ENCODE measurements around the gene MYH10.
A peak's percentile ranks its signal among the peaks of the same experiment; 100 is the strongest.

MYH10 gene

DNA sequence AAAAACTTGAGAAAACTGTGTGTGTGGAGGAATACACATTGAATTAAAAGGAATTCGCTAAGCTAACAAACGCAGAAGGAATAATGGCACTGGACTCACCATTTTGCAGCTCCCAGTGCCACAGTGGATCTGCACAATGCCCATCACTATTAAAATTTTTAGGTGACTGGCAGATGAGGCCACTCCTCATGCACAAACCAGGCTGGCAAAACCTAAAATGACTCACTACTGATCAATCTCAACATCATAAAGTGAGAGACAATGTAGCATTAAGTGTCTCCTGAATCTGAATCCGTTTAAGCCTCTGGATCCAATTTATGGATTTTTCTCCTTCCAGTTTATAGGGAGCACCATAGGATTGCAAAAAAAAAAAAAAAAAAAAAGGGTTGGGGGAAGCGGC is 20.6 kb downstream of the MYH10 start:
- DNase-seq (no peak), ATAC-seq (no peak)

DNA sequence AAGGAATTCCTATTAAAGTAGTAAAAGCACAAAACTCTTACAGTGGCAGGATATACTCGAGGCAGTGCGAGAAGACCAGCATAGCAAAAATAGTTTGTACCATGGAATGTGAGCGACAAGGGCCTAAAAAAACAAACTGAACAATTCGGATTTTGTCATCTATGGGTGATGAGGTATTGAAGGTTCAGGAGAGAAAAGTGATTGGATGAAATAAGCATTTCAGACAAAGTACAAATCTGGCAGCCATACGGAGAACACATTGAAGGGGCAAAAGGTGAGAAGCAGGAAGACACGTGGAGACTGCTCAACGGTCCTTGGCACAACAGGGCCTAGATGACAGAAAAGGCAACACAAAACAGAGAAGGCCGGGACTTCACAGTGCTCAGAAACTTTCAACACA is 22.5 kb downstream of the MYH10 start:
- ATAC-seq (no peak), DNase-seq (no peak)

DNA sequence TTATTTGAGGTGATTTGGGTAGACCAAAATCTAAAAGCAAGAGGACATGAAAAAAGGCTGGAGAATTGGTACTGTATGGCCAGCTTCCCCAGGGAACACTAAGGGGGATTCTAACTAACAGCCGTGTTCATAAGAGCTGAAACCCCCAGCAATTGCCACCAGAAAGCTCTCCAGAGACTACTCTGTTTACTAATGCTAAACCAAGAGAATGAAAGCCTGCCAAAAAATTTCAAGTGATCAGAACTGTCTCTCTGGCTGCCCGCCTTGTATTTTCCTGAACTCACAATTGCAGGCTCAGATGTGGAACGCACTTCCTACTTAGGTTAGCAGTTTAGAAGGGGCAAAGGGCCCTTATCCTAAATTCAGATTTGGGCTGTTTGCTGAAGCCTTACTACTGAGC is 24.1 kb downstream of the MYH10 start:
- no peak for ATAC-seq
- DNase-seq = no peak

DNA sequence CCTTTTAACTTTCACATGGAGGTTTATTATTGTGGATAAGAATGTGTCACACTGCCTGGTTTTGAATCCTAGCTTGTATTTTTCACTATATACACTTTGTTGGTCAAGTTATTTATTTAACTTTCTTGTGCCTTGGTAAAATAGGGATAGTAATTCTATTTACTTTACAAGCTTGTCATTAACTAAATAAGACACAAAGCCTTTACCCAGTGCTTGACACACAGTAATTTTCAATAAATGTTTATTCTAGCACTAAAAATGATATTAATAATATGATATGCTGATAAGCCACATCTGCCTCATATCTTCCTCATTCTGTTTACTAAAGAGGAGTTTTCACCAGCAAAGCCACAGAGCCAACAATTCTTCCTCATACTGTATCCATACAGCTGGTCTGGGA is 27.8 kb downstream of the MYH10 start:
- ATAC-seq = no peak
- no peak for DNase-seq

DNA sequence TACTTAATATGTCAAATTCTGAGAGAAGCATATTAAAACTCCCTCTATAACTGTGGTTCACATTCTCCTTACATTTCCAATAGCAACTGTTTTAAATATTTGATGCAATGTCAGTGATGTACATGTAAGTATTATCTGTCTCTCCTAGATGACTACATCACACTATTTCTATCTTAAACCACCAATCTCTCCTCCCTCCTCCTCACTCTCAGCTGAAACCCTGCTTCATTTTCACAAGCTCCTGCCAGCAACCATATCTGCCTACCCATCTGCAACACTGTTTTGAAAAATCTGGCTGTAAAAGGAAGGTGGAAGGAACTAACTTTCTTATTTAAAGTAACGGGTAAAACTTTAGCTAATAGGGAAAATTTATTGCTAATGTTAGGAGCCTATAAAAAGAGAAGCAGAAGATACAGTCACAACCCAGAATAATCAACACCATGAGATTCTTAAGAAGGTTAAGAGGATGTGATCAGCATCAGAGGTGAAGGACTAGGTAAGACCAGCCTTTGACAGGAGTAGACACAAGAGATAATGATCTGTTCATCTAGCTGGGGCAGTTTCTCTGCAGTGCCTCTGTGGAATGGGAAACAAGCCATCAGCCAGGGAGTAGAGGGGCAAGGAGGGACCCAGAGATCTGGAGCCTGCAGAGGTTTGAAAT is 31.0 kb downstream of the MYH10 start:
- no peak for DNase-seq
- ATAC-seq = peak; percentile 55

DNA sequence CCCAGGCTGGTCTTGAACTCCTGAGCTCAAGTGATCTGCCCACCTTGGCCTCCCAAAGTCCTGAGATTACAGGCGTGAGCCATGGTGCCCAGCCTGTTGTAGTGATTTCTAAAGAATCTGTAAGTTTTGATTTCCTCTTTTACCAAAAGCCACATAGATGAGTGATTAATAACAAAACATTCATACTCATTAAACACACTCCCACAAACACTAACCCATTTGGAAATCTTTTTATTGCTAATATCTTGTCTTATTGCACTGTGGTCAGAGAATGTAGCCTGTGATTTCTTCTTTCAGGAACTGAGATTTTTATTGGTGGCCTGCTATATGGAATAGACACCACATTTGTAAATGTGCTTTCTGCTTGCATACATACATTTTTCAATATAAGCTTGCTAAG is 31.6 kb downstream of the MYH10 start:
- ATAC-seq = no peak
- DNase-seq = no peak

DNA sequence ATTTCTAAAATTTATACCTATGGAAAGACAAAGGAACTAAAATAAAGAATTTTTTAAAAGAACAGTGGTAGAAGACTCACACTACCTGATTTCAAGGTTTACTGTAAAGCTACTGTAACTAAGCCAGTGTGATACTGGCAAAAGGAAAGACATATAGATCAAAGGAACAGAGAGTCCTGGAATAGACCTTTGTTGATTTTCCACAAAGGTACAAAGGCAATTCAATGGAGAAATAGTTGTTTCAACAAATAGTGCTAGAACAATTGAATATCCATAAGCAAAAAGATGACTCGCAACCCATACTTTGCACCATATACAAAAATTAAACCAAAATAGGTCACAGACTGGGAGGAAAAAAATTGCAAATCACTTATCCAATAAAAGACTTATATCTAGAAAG is 36.7 kb downstream of the MYH10 start:
- ATAC-seq (no peak), DNase-seq (no peak)

DNA sequence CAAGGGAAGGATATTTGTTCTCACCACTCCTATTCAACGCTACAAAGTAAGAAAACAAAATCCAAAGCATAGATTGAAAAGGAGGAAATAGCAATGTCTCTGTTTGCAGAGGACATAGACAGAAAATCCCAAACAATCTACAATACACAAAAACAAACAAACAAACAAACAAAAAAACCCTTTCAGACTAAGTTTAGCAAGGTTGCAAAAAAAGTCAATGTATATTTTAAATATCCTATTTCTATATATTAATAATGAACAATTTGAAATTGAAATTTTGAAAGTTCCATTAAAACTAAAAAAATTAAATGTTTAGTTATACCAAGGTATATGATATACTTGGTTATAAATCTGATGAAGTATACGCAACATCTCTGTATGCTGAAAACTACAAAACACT is 37.2 kb downstream of the MYH10 start:
- no peak for DNase-seq
- no peak for ATAC-seq

DNA sequence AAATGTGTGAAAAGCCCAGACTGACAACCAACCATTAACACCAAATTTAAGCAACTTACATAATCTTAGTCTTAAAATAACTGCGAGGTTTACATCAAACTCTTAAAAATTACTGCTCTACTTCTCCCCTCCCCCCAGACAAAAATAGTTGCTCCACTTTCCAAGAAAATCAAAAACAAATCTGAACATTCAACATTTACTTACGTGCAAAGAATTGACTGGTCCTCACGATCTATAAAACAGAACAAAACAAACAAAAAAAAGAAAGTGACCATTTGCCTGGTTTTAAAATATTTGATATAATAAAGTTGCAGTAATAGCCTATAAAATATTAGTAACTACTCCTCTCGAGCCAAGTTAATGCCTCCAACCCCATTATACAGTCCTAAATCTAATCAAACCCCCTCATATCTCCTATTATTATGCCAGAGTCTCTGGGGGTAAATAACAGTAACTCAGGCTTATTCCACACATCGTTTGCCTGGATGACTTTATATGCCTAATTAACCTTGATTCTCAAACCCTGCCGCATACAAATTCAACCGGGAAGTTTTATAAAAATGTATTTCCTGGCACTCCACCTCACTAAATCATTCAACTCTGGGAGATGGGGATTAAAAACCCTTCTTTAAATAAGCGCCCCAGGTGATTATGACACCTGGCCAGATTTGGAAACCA is 41.5 kb downstream of the MYH10 start:
- ATAC-seq = no peak
- DNase-seq = no peak

DNA sequence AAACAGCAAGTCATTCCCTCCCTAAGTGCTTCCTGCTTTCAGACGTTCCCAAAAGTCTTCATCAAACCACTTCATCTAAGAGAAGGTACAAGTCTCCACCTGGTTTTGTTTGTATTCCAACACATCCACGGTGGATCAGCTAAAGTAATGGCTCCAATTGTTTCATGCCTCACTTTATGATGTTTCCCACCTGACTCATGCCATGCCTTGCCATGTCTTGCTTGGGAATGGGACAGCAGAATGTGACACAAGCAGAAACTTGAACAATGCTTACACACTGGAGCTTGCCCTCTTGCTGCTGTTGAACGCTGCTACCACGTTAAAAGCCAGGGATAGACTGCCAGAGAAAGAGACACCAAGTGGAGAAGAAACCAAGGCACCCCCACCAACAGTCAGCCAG is 43.8 kb downstream of the MYH10 start:
- ATAC-seq = no peak
- no peak for DNase-seq

DNA sequence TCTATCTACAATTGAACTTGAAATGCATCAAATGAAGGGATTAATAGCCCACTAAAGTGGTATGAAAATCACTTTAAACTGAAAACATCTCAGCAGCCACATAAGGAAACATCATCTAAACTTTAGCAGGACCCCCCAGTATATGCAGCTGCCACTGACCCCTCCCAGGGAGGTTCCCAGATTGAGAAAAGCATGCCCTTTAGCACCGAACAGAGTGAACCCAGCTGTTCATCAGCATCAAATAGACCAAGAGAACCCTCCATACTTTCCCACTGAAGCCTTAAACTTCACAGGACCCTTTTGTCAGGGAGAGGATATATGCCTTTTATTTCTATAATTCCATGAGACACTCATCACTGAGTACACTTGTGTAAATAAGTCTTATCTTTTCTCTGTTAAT is 44.6 kb downstream of the MYH10 start:
- DNase-seq = no peak
- no peak for ATAC-seq

DNA sequence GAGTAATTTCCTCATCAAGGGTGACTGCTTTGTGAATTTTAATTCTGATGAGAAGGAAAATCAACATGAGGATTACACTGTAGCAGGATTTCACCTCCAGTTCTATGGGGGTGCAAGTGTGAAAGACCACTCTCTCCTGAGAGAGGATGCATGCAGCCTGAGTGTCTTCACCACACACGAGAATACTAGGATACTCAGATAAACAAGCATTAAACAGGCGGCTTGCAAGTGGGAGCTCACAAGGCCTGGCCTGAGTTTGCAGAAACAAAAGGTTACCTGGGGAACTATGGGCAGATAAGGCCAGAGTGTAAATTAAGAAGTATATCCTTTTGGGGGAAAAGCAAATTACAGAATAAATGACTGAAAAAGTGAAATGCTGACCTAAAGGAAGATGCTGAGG is 46.6 kb downstream of the MYH10 start:
- ATAC-seq (no peak), DNase-seq (no peak)

DNA sequence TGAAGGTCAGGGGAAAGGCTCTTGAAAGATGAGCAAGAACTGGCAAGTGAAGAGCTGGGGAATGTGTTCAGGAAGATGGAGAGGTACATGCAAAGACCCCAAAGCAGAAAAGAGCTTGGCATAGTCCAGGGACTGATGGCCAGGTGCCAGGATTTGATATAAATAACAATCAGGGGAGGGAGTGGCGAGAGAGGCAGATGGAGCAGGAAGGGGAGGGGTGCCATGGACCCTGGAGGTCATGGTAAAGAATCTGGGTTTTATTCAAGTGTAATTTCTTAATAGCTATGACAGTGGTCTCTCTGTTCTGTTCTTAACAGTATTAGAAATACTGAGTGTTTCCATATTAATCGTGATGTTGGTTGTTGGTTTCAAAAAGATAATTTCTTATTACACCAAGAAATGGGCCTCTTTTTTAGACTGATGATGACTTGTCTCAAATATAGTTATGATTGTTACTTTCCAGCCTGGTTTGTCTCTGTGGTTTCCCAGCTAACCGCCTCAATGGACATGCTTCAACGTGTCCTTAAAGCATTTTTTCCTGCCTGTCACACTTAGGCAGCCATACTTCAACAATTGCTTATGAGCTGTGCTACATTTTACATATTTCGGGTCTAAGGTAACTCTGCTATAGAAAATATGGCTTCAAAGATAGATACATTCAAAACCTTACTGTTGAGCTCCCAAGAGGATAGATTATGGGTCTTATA is 49.4 kb downstream of the MYH10 start:
- DNase-seq (no peak), ATAC-seq (peak; percentile 65)

DNA sequence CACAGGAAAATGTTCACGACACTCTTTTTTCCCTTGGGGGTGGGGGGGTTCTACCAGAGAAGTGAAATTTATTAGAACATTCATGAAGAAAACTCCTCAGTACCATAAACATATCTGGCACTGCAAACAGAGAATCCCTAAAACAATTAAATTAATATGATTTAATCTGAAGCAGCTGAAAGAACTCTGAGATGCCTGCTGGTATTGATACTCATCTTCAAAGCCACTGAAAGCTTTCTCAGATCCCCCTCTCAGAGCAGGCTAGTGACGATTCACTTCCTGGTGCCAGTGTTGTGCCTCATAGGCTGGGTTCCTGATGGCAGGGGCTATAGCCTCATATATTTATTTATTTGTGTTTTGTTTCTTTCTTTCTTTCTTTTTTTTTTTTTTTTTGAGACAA is 52.7 kb downstream of the MYH10 start:
- DNase-seq (no peak), ATAC-seq (no peak)

DNA sequence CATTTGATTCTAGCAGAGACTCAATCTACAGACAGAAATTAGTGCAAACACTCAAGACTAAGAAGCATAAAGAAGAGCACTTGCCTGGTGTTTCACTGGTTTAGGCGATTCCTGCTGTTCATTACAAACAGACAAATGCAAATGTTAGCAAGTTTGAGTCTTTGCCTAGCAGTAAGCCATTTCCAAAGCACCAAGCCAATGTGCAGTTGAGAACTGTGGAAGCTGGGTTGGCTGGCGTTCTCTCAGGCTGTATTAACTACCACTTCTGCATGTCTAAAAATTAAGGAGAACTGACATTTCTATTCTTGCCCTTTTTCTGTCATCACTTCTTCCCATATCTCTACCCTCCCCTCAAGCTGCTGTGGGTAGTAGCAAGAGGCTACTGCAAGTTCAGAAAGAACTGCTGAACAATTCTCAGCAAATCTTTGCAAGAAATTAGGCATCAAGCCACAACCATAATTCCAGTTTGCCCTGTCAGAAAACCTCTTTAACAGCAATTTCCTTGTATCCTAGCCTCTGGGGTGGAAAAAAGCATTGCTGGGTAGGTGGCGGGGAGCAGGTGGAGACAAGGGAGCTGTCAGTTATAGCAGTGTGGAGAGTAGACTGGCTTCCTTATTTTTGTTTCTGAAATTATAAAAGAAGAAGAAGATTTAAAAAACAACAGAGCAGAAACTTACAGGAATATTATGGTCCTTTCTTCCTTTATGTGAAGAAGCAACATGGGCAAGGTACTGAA is 53.8 kb downstream of the MYH10 start:
- ATAC-seq = no peak
- no peak for DNase-seq

DNA sequence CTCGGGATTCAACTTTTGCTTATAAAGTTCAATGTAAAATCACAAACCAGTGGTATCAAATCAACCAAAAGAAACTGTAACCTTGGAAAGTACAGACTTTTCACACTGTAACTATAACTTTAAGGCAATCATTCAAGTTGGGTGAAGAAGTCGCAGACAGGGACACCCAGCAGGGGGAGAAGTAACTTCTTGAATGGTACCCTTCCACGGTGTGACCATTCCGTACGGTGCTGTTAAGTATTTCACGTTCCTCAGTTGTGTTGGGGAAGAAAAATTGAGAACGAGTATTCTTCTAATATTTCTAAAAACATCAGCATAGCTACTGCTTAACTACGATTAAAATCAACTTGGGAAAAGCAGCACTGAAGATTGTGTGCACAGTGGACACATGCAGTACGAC is 55.8 kb downstream of the MYH10 start:
- DNase-seq (no peak), ATAC-seq (no peak)

DNA sequence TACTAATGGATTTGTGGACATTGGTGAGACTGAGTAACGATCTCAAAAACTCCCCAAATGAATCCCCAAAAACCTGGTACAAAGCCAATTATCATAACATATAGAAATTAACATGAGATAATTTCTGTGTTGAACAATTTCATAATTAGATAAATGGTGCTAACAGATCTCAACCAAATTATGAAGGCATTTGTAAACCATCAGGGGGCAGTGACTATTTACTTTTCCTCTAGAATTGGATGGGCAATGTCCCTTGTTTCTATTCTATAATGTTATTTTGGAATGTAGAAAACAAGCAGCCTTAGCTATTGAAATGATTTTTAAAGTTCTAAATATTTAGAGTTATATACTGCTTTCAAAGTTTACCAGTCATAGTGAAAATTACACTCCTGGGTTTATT is 57.8 kb downstream of the MYH10 start:
- ATAC-seq (no peak), DNase-seq (no peak)

DNA sequence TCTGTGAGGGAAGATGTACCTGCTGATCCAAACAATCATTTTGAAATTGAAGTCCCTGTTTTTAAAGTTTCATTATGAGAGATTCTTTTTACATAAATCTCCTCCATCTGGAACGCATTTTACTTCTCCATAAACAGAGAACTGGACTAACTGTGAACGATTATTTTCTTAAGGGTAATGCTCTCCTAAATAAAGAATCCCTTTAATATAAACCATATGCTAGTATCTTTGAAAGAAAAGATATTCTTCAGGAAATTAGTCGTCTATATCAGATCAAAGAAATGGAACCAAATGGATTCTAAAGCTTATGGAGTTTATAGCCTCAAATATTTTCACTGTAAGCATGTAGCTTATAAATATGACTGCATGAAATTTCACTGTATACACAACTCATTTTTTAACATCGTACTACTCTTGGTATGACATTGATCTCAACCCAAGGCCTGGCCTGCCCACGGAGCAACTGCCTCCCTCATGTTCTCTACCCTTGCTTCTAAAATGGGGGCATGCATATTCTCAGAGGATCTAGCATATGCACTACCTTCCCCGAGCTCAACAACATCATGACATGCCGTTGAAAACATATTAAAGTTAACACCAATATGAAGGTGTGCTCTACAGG is 66.4 kb downstream of the MYH10 start:
- ATAC-seq (no peak), DNase-seq (no peak)

DNA sequence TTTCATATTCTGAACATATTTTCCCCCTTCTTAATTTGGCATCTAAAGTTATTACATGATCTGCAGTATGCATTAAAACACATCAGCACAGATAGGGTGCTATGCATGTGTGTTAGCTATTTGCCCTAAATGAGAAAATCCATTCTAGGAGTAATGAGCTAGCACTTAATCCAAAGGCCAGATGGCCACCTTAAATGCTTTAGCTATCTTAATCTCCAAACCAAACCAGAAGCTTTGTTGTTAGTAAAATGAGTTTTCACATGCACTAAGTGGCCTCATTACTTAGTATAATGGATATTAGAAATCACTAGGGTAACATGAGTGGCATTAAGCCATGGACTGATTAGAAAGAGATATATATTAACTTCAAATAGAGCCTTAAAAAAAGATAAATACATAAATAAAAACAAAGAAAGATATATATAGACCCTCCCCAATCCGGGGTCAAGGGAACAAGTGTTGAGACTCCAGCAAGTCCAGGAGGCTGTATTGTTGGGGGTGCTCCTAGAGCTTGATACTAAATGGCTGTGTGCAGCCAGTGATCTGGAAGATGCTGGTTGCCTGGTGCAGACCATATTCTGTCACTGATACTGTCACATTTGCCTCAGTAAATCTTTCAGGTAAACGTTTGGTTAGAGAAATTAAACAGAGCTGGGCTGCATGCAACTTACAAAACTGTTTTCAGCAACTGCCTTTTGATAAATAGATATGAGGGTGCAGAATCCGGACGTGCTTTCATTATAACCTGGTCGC is 67.3 kb downstream of the MYH10 start:
- DNase-seq (no peak), ATAC-seq (no peak)

DNA sequence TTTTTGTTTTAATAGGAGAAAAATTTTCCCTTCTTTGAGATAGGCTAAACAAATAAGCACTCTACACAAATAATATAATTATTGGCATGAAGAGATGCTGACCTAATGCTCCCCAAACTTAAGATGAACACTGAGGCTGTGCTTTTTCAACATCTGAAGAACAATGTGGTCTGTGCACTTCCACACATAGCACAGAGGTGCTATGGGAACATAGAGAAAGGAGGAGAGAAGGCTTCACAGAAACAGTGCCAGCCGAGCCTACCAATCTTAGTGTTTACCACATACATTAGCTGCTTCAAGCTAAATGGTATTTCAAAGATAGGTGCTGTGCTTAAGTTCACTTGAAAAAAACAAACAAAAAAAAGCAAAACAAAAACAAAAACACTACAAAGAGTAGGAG is 72.4 kb downstream of the MYH10 start:
- DNase-seq (no peak), ATAC-seq (no peak)

DNA sequence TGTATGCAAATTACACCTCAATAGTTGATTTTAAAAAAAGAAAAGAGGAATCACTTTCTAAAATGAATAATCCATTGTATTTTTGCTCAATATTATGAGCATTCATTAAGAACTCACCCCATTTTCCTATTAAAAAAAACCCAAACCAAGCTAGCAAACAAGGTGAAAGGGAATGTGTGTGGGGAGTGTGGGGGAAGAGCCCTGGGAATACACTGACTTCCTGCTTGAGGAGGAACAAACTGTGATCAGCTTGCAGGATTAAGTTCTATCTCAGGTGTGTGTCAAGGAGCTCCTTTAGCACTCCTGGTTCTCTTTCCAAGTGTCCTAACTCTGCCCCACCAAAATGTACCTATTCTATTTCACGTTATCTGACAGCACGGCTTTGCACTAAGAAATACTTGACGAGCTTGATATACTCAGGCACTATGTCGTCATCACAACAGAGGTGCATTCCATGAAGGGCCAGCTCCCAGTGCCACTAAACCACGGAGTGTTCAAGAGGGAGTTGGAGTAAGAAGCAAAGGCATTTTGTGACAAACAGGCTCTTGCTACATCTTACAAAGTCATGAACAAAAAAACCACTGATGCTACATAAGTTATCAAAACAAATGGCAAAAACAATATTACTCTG is 73.2 kb downstream of the MYH10 start:
- no peak for DNase-seq
- ATAC-seq = no peak
